Stimulated activated CD4-positive, alpha-beta T cell treated with anti-CD3 and anti-CD28 coated beads, Interleukin-1b, Interleukin-23, amount 100 ng/mL, for 48 hours (primary cell): Measurements from ENCODE around the gene MUC2.

Source experiments
- DNase-seq: peaks from one replicate; pipeline ENCODE4 v3.0.0-alpha.2; 2020

The MUC2 gene

DNA sequence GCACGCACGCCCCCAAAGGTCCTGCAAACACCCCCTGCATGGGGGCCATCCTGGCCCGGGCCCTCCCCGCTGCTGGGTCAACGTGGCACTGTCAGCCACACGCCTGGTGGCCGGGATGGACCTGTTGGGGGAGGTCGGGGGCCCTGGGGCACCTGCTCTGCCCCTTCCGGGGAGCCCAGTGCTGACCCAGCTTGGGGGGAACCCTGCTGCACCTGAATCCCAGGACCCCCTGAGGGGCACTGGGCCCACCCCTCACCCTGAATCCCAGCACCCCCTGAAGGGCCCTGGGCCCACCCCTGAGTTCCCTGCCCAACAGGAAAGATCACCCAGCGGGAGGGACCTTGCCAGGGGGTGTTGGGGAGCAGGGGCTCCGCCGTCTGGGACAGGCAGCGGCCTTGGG is 37.7 kb upstream of the MUC2 start:
- DNase-seq: no peak

DNA sequence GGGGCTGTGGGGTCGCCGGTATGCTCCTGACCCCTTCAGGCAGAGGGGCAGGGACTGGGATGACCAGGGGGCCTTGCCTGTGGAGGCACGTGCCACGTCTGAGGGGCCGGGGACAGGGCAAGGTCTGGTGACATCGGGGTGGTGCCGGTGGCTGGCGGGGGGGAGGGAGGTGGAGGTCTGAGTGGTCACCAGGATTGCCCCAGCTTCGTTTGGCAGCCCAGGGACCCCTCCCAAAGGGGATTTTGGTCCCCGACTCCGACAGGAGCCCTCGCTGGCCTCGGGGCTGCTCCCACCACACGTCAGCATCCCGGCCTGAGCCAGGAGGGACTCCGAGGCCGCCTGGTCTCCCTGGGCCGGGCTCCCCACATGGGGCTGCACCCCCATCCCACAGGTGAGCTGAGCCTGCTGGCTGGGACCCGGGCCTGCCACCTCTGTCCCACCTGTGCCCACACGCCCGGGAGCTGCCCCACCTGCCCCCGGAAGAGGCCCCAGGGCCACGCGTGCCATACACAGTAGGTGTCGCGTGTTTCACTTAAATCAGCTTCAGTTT is 37.1 kb upstream of the MUC2 start:
- DNase-seq: no peak

DNA sequence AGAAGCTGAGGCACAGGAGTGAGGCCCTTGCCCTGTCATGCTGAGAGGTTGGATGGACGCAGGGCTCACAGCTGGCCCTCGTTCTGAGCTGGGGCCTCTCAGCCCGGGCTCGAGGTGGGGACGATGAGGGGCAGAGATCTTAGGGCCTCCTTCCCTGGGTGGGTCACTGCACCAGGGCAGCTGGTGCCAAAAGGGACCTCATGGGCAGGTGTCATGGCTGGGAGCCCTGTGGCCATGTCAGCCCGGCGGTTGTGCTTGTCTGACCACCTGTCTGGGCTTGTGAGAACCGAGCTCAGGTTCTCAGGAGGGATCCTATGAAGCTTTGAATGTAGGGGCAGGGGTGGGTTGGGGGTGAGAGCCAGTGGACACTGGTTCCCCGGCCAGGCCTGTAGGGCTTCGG is 36.3 kb upstream of the MUC2 start:
- DNase-seq: no peak

DNA sequence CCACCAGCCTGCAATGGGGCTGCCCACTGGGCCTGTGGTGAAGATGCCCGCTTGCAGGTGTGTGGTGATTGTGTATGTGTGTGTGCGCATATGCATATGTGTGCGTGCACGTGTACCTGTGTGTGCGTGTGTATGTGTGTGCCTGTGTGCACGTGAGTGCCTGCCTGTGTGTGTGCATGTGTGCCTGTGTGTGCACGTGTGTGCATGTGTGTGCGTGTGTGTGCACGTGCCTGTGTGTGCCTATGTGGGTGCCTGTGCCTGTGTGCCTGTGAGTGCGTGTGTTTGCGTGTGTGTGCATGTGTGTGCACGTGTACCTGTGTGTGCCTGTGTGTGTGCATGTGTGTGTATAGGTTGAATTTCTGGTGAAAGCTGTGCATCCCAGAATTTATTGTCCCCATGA is 35.8 kb upstream of the MUC2 start:
- DNase-seq: no peak

DNA sequence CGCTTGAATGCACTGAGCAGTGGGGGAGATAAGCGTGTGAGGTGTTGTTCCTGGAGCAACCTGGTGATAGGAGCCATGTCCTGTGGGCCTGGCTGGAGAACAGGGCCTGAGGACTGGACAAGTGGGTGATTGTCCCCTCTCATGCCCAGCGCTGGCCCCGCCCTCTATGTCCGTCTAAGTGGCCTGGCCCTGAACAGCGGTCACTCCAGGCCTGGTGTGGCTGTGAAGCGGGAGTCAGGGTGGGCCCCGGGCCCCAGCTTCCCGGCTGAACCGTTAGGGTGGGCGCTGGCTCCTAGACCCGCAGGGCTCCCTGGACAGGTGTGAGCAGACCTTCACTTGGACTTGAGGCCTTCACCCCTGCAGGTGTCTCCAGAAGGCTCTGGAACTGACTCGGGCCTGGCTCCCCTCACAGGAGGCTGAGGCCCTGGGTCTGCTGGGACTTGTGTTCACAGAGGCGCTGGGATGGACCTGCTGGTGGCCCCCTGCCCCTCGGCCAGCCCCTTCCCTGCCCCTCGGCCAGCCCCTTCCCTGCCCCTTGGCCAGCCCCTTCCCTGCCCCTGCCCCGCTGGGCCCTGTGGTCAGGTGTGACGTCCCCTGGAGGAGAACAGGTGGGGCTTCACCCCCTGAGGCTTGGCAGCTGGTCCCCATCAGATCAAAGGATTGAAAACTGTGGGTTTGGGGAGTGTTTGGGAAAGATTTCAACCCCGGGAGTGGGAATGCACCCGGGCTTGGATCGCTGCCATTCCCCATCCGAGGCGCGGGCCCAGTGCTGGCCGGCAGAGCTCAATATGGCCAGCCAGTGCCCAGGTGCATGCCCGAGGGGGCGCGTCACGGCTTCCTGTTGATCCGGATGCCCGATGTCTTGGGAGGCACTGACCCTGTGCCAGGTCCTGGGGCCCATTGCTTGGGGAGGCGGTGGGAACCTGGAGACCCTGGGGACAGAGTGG is 34.9 kb upstream of the MUC2 start:
- DNase-seq: no peak

DNA sequence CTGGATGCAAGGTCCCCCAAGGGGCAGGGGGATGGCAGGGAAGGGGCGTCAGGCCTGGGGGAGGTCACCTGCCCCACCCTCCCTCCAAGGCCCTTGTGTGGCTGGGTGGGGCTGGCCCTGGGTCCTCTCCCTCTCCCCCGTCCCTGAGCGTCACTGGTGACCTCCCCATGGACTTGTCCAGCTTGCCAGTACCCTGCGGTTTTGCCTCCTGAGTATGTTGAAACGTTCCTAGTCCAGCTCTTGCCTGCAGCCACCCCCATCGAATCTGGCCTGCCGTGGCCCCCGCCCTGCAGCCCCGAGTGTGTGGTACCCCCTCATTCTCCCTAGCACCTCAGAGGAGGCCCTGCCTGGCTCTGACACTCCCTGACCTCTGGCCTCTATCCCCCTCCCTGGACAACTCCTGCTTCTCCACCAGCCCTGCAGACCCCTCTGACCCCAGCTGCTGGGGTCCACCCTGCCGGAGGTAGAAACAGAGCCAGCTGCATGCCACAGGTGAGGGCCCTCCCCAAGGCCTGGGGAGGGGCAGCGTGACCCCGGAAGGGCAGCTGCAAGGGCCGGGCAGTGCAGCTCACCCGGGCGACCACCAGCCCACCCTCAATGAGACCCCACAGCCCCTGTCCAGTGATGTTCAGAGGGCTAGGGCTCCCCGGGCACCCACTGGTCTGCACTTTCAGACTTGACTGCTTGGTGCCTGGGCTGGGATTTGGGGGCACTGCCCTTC is 34.1 kb upstream of the MUC2 start:
- DNase-seq: no peak

DNA sequence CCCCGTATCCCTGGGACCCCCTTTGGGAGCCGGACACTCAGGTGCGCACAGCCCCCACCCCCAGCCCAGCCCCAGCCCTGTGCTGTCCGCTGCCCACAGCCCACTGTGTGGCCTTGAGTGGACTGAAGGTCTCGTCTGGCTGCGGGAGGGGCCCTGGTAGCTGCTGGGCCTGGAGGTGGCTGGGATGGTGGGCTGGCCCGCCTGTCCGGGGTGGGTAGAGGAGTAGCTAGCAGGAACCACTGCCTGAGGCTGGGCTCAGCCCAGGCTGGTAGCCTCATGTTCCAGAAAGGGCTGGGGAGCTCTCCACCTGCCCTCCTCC is 33.6 kb upstream of the MUC2 start:
- no peak for DNase-seq

DNA sequence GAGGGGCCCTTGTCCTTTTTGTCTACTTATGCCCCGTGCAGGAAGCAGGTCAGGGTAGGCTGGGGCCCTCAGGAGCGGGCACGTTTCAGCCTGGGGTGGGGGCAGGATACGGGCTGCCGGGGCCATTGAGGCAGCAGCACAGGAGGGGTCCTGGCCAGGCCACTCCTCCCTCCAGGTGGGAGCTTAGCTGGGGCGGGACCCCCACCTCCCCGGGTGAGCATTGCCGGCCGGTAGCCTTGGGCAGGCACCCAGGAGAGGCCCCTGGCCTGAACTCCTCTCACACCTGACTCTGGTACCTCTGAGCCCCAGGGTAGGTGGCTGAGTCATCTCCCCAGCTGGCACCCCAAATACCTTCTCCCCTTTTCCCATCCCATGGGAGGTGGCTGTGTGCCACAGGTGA is 33.2 kb upstream of the MUC2 start:
- no peak for DNase-seq

DNA sequence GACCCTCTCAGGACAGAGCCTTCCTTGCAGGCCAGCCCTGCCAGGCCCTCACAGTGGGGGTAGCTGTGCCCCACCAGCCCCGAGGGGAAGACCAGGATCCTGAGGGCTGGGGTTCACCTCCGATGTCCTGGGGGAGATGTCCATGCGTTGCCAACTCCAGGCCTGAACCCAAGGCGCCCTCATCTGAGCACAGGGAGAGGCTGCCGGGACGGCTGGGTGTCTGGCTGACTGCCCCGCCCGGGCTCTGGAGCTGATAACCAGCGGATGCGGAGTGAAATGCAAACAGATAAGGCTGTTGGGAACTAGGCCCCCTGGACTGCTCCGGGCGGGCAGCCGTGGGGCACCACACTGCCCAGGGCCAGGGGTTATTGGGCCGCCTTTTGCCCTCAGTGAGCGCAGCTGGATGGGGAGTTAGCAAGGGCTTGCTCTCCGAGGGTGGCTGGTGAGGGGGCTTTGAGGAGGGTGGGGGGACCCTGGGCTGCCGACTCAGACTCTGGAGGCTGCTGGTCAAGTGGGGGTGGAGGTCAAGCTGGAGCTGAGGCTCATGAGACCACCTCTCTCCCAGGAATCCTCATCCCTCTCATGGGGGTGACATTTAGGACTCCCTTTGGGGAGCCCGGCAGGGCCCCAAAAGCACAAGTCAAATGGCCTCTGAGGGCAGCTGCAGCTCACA is 32.6 kb upstream of the MUC2 start:
- DNase-seq: no peak

DNA sequence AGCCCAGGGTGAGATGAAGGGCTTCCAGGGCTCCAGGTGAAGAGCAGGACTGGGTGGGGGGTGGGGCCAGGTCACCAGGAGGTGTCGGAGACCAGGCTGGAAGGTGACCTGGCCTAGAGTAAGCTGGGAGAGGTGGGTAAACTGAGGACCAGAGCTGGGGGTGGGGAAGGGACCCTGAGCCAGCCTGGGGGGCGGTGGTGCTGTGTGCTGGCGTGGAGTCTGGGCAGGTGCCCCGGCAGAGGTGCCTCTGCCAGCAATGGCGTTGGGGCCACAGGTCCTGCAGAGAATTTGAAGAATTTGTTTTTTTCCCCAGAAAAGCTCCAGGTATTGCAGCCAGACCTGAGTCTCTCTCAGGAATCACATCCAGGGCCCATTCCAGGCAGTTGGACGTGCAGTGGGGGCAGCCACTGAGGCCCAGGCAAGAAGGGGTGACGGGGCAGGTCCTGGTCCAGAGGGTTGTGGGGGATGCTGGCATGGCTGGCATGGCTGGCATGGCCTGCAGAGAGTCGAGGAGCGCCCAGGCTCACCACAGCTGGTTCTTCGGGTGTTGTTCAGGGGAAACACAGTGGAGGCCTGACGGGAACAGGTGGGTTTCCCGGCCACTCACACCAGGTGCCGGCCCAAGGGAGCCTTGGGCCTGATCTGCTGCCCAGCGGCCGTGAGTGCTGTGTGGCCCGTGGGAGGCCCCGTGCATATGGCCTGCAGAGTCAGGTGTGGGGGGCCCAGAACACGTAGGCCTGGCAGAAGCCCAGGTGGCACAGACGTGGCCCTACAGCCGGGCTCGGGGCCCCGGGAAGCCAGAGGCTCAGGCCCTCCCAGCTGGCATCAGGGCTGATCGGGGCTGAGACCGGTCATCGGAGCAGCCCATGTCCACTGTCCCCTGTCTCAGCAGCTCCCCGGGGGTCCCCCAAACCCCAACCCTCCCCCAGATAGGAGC is 31.8 kb upstream of the MUC2 start:
- DNase-seq: no peak

DNA sequence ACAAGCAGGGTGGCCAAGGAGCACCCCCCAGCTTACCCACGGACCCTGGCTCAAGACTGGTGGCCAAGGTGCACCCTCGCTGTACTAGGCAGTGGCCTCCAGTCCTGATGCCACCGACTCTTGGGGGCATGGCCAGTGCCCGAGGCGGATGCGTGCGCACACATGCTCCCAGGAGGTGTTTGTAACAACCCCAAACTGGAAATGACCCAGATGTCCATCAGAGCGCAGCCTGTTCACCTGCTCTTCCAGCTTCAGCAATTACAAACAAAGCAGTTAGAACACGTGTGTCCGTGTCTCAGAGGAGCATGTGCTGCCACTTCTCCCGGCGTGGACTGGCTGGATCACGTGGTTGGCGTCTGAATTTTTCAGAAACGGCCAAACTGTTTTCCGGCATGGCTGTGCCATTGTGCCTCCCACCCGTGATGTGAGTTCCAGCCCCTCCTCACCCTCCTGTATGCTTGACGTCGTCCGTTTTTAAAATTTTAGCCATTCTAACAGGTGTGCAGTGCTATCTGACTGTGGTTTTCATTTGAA is 31.0 kb upstream of the MUC2 start:
- DNase-seq: no peak

DNA sequence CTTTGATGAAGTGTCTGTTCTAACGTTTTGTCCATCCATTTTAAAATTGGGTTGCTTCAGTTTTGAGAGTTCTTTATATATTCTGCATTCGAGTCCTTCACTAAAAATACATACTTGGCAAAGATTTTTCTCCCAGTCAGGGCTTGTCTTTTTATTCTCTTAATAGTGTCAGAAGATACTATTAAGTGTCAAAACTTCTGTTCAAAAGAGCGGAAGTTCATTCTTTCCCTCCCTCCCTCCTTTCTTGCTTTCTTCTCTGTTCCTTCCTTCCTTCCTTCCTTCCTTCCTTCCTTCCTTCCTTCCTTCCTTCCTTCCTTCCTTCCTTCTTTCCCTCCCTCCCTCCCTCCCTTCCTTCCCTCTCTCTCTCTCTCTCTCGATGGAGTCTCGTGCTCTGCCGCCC is 30.5 kb upstream of the MUC2 start:
- DNase-seq: no peak

DNA sequence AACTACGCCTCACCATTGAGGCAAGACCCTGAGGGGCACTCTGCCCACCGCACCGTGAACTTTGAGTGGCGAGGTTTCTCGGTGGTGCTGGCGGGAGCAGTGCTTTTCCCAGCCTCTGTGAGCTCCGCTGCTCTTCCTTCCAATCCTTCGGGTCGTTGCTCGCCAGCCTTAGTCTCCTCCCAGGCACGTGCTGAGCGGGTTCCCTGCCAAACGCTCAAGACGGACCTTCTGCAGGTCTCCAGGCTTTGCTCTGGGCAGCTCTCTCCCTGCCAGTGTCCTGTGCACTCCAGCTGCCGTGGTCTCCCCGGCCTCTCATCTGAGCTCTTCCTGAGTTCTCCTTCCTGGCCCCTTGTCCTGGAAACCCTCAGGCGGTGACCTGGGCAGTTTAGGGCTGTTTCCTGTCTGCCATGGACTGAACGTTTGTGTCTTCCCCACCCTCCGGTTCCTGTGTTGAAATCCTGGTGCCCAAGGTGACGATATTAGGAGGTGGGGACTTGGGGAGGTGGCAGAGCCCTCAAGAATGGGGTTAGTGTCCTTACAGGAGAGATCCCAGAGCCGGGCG is 27.0 kb upstream of the MUC2 start:
- no peak for DNase-seq

DNA sequence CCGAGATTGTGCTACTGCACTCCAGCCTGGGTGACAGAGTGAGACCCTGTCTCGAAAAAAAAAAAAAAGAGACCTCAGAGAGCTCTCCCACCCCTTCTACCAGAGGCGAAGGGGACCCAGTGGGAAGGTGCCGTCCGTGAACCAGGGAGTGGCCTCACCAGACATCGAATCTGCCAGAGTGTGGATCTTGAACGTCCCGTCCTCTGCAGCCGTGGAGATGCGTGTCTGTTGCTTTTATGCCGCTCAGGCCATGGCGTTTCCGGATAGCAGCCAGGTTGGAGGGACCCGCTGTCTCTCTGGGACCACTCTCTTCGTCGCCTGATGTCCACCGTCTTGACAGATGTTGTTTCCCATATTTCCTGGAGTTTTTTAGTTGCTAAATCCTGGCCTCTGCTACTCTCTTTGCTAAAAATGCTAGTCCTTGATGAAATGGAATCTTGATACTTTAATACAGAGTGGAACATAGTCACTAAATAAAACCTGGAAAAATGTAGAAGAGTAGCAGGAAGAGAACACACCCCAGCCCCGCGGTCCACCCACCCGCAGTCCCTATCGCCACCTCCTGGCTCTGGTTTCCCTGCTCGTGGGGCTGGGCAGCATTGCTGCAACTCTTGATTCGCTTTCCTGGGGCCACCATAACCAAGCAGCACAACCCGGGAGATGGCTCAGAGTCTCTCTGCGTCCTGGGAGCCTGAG is 26.2 kb upstream of the MUC2 start:
- no peak for DNase-seq

DNA sequence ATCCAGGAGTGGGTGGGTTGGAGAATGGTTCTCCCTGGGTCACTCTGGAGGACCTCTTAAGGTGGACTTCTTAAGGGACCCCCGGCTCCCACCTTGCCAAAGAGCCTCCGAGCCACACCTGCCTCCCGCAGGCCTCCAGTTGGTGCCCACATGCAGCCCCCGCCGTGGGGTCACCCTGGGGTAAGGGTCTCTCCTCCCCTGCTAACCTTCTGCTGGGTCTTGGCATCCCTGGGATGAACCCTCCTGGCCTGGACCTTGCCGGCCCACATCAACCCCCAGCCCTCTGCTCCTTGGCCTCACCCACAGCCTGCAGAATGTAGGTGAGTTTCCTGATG is 25.6 kb upstream of the MUC2 start:
- DNase-seq: no peak

DNA sequence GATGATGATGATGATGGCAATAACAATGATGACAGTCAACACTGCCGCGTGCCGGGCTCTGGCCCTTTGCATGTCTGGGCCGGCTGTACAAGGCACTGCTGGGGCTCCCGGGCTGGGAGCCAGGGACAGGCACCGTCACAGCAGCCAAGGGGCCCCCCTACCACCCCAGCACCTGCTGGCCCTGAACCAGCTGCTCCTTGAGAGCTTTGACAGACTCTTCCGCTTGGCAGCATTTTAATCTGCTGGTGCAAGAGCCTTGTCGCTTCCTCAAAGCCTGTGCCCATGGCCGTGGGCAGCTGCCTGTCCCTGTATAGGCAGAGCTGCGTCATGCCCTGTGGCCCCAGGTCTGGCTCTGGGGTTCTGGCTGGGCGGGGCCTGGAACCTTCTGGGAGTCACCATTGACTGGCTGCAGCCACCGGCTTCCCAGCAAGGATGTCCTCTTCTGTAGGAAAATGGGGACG is 25.2 kb upstream of the MUC2 start:
- DNase-seq: no peak

DNA sequence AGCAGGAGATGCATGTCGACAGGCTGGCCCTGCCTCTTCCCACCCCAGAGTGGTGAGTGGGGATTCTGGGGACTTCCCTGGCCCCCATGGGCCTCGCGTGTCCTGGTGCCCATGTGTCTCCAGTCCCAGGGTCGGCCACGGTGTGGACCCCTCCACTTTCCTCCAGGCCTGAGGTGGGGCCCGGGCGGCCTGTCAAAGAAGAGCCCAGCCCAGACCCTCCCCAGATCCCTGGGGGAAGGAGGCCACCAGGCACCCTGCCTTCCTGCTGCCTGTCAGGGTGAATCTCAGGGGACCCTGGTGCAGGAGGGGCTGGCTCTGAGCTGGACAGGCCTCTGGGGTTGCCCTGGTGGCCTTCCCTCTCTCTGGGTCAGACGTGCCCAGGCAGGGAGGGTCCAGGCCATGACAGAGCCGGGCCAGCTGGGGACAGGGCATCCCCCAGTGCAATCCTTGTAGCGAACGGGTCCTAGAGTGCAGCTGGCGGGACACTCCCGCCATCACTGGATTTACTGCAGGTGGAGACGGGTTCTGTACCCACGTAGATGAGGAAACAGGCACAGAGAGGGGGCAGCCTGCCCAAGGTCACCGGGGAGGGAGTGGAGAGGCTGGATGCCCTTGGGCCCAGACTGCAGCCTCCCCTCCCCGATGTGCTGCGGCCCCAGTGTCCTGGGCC is 24.6 kb upstream of the MUC2 start:
- no peak for DNase-seq

DNA sequence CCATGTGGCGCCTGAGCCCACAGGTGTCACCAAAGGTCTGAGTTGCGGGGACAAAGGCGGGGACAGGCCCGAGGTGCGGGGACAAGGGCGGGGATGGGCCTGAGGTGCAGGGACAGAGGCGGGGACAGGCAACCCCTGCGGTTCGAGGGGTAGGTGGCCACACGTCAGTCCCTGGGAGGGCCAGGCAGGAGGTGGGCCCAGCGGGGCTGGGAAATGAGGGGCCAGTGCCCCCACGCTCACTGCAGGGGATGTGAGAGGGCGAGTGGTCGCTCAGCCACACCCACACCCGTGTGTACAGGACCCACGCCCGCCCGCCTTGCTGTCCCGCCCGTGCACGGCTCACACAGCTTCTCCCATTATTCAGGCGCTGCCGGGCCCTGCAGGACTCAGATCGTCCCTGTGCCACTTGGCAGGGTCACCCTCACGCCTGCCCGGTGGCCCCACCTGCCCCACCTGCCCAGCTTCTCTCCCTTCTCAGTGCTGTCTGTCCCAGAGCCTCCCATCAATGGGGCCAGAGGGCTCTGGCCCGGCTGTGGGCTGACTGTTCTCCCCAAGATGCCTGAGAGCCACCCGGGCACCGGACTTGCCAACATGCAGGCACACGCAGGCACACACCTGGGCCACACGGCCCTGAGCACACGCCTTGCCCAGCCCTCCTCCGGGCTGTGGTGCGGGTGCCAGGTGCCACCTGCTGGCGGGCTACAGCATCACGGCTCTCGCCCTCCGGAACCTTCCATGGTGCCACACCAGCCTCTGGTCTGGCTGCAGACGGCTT is 23.9 kb upstream of the MUC2 start:
- DNase-seq: peak; percentile 73

DNA sequence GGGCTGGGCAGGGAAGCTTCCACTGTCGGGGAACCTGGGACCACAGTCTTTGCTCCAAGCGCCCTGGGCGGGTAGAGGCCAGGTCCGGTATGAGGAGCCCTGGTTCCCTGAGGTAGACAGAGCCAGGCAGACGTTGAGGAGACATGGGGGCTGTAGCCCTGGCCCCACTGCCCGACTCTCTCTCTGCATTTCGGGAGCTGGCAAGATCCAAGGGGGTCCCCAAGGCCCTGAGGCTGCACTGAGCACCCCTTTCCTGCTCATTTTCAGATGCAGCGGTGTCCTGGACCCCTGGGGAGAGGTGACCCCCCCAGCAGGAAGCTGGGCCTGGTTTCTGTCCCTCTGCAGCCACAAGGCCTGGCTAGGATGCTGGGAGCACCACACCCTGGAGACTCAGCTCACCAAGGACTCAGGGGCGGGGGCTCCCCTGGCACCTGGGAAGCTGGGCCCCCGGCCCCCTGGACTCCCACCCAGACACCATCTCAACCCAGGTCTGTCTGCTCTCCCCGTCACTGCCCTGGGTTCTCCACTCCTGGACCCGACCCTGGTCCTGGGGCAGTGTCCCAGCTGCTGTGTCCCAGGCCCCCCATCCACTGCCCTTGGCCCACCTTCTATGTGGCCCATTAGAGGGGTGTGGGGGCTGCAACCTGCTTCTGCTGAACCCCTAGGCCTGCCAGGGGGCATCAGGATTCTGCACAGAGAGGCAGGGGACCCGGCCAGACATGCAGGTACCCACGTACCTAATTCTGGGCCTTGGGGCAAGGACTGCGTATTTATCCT is 23.1 kb upstream of the MUC2 start:
- no peak for DNase-seq
